AG09309 (cell line): ENCODE data around the gene RNF113A.

Source experiments
- DNase-seq: peaks from one replicate; pipeline ENCODE4 v3.0.0-alpha.2; 2010; ENCODE audit warnings: low read depth
- H3K4me3 ChIP-seq: 2 replicates; pipeline ENCODE4 v1.5.1; 2011; ENCODE audit warnings: mild to moderate bottlenecking, low read depth, low read length, moderate library complexity; ENCODE audit not compliant: control insufficient read depth
- TF ChIP-seq, protein P1 (sequence below): IDR thresholded peaks from 2 replicates; pipeline ENCODE4 v1.5.1; 2011; ENCODE audit warnings: mild to moderate bottlenecking, low read depth, low read length, inconsistent platforms; ENCODE audit not compliant: insufficient read depth, control insufficient read depth; ENCODE audit errors: missing control alignments

Gene RNF113A

DNA sequence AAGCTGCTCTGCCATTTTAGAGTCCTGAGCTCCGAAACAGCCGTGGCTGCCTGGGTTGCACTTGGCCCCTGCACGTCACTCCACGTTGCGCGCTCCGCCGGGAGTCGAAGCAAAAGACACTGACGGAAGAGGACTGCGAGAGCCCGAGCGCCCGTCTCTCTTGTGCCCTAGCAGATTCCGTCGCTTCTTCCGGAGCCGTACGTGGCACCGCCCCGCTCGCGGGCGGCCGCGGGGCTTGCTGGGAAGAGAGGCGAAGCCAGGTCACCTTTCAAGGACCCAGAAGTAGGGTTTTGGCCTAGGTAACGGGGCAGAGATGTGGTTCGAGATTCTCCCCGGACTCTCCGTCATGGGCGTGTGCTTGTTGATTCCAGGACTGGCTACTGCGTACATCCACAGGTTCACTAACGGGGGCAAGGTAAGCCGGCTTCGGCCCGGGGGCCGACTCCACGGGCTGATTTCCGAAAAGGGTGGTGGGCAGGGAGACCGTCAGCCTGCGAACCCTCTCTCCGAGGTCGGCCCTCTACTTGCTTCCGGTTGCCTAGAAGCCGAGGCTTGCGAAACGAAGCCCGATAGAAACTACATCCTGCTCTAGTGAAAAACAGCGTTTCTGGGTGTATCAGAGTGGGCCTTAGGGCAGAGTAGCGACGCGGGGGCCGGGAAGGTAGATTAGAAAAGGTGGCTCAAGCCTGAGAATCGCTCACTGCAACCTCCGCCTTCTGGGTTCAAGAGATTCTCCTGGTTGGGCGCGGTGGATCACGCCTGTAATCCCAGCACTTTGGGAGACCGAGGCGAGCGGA, at the start of gene RNF113A, which contains the start of gene NDUFA1:
Gene RNF113A (minus strand): TSS at position 135 of the 797 bp plus-strand sequence. CDS start 120 bp downstream, at position 15.
Gene NDUFA1 (plus strand): TSS at position 234 of the 797 bp plus-strand sequence. CDS start 80 bp downstream, at position 314.
- H3K4me3 ChIP-seq = peak within 1 kb of the TSS; percentile 66
- TF ChIP-seq, protein P1, sequence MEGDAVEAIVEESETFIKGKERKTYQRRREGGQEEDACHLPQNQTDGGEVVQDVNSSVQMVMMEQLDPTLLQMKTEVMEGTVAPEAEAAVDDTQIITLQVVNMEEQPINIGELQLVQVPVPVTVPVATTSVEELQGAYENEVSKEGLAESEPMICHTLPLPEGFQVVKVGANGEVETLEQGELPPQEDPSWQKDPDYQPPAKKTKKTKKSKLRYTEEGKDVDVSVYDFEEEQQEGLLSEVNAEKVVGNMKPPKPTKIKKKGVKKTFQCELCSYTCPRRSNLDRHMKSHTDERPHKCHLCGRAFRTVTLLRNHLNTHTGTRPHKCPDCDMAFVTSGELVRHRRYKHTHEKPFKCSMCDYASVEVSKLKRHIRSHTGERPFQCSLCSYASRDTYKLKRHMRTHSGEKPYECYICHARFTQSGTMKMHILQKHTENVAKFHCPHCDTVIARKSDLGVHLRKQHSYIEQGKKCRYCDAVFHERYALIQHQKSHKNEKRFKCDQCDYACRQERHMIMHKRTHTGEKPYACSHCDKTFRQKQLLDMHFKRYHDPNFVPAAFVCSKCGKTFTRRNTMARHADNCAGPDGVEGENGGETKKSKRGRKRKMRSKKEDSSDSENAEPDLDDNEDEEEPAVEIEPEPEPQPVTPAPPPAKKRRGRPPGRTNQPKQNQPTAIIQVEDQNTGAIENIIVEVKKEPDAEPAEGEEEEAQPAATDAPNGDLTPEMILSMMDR = no peak
- peak; percentile 49 for DNase-seq

GRCh38 chrX:119919835-119920585, 48.5 kb upstream of the RNF113A start:
- no peak overlapping the region for H3K4me3 ChIP-seq
- TF ChIP-seq, protein P1 = no peak
- DNase-seq = no peak

DNA sequence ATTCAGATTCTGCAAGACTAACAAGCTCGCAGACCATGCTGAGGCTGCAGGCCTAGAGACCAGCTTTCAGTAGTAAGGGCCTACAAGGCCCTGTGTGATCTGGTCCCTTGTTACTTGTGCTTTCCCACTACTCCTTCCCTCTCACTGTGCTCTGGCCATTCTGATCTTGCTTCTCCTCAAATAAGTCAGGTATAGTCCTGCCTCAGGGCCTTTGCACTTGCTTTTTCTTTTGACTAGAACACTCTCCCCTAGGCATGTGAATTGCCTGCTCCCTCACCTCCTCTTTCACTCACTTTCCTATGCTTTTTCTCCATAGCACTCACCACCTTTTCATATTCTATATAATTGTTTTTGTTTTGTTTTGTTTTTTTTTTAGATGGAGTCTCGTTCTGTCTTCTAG, 46.3 kb upstream of the RNF113A start:
- no peak overlapping the region for H3K4me3 ChIP-seq
- TF ChIP-seq, protein P1 = no peak
- no peak for DNase-seq

- DNase-seq = no peak
- TF ChIP-seq, protein P1 = no peak
Observed at GRCh38 chrX:119916310-119916709, 44.8 kb upstream of the RNF113A start.

GRCh38 chrX:119900976-119901375, 29.4 kb upstream of the RNF113A start:
- TF ChIP-seq, protein P1 = no peak
- no peak for DNase-seq
- no peak overlapping the region for H3K4me3 ChIP-seq

More at GRCh38 chrX:119916310-119916709, 44.8 kb upstream of the RNF113A start:
- H3K4me3 ChIP-seq = no peak overlapping the region

DNA sequence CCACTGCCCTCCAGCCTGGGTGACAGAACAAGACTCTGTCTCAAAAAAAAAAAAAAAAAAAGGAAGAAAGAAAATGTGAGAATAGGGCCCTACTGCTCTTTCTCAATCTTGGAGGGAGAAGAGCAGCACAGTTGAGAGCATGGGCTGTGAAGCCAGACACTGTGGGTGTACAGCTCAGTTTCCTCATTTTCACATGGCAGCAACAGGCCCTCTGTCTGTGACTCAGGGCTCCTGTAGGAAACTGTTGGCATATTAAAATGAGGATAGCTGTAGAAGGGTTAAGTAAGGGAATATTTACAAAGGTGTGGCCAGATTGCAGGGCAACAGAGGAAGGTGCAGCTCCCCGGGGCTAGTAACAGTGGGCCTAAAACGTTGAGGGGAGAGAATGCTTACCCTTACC, 27.6 kb upstream of the RNF113A start:
- no peak for DNase-seq
- no peak overlapping the region for H3K4me3 ChIP-seq
- TF ChIP-seq, protein P1 = no peak
